SIG-M5 treated with dmso at 0.1 percent for 504 hours (cell line): ENCODE measurements around the gene NCR3LG1.
"Not testable (repeated sequence)": the region's sequence is repeated elsewhere in the genome, so short reads cannot be mapped to it uniquely, and the experiment has no call there.

ENCODE experiments used
- DNase-seq: peaks from one replicate; lab custom pipeline; 2025; ENCODE audit not compliant: unreplicated experiment; lab: John Stamatoyannopoulos, UW

Gene NCR3LG1

GRCh38 chr11:17408641-17409040 lies 57.0 kb downstream of the NCR3LG1 start:
- DNase-seq: no peak

- DNase-seq: no peak
Observed at GRCh38 chr11:17410606-17411379, 59.2 kb downstream of the NCR3LG1 start.

DNA sequence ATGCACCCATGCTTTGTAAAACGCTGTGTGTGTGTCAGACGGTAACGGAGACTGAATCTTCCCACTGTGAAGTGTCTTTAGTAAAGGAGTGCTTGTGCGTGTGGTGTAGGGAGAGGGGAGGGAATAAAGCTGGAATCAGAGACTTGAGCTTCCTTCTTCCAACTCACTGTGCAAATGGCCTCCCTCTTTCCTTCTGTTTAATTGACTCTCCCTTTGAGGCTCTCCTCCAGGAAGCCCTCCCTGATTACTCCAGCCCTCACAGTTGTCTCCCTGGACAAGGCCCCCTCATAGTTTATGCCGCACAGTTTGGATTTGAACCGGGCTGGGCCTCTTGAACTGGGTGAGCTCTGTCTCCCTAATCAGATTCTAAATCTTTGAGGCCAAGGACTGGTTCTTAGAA lies 59.8 kb downstream of the NCR3LG1 start:
- no peak for DNase-seq

DNA sequence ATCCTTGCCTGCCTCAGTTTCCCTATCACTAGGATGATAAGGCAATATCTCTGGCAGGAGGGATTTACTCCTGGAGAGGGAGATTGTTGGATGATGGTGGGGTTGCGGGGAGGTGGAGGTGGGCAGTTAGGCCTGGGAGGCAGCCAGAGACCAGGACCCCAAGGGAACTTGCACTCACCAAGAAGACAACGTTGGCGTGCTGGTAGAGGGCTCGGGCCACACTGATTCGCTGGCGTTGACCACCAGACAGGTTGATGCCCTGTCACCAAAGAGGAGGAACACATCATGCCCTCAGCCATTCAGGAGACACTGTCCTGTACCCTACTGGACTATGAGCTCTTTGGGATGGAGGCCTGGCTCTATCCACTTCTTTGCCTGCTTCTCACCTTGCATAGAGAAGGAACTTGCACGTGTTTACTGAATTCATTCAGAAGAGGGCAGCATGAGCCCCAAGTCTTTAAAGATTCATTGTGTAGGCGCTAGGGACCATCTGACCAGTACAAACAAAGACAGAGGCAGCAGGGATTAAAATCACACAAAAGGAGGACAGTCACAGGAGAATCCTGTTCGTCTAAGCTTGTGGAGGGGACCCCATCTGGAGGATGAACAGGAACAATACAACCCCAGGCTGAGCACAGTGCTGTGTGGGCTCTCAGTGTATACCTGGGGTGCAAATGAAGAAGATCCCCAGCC lies 61.0 kb downstream of the NCR3LG1 start:
- DNase-seq: peak; percentile 4

GRCh38 chr11:17413414-17414316 lies 62.1 kb downstream of the NCR3LG1 start:
- DNase-seq: peak; percentile 20

GRCh38 chr11:17414317-17414737 lies 62.7 kb downstream of the NCR3LG1 start:
- DNase-seq: no peak

GRCh38 chr11:17414992-17415391 lies 63.4 kb downstream of the NCR3LG1 start:
- no peak for DNase-seq

DNA sequence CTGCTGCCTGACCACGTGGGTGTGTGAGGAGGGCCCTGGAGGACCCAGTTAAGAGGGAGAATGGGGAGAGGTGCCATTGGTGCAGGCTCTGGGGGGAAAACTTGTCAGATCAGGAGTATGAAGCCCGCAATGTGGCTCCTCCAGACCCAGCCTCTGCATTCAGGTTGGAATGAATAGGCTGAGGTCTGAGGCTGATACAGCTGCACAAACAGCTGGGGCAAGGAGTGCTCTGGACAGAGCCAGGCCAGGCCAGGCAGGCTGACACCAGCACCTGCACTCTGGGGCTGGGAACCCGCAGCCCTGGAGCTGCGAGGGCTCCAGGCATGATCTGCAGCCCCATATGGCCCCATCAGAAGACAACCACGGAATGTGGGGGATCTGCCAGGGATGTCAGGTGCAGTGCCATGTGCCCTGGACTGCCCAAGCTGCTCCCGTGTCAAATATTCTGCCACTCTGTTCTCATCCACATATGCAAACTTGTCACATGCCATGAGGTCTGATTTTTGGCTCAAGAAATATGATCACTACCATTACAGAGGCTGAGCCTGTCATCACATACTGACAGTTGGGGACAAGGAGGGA lies 64.0 kb downstream of the NCR3LG1 start:
- DNase-seq: no peak

- DNase-seq: no peak
Observed at GRCh38 chr11:17416492-17416891, 64.9 kb downstream of the NCR3LG1 start.

GRCh38 chr11:17418444-17419081 lies 67.0 kb downstream of the NCR3LG1 start:
- DNase-seq: no peak

DNA sequence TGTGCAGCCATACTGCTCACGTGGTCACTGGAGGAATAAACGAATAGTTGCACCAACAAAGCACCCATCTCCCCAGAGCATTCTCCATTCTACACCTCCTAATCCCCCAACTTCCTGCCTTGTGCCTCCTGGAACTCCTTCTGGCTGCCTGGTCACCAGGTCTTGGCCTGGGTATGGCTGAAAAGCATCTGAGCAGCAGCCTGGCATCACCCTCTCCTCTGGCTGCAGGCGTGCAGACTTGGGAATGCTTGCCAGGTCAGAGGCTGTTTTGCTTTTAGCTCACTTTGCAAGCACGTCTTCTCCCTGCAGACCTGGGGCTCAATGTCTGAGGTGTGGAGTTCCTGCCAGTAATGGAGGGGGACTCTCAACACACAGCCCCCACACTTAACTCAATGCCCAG lies 70.2 kb downstream of the NCR3LG1 start:
- DNase-seq: no peak

GRCh38 chr11:17423533-17424310 lies 72.1 kb downstream of the NCR3LG1 start:
- no peak for DNase-seq

DNA sequence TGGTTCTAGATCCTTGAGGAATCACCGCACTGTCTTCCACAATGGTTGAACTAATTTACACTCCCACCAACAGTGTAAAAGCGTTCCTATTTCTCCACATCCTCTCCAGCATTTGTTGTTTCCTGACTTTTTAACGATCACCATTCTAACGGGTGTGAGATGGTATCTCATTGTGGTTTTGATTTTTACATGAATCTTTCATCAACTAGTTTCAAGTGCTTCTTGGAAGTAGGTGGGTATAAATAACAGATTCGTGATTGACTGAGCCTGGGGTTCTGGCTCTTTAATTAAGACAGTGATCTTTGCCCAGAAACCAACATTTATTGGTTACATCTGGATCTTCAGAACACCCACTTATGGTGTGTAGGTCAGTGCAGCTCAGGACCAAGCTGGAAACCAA lies 74.6 kb downstream of the NCR3LG1 start:
- DNase-seq: not testable (repeated sequence)
